GM19328 (cell line): ENCODE data around the gene C9orf78.

Experiments
- ATAC-seq: cut with Tn5 transposase; IDR thresholded peaks from one replicate; pipeline ENCODE4 v1.9.1; 2021; ENCODE audit warnings: mild to moderate bottlenecking, moderate library complexity; ENCODE audit not compliant: unreplicated experiment

The C9orf78 gene

GRCh38 chr9:129778469-129778868, 56.6 kb downstream of the C9orf78 start:
- ATAC-seq, result no peak

GRCh38 chr9:129777769-129778130, 57.3 kb downstream of the C9orf78 start:
- ATAC-seq, result no peak
